Stomach (tissue), 4 donors: Measurements from ENCODE around the gene SLFNL1.

Experiments
- EP300 ChIP-seq: sonication (generic); formaldehyde crosslinking; IDR thresholded peaks from one replicate; pipeline ENCODE4 v1.6.1; 2017; ENCODE audit warnings: antibody characterized with exemption
- POLR2A ChIP-seq, 4 donors: fragments of 450-650 bp; IDR thresholded peaks; one replicate each; pipeline ENCODE4 v1.6.1; 2016; ENCODE audit warnings: antibody characterized with exemption in 4 of 4, control low read depth in 2 of 4, mild to moderate bottlenecking in 1 of 4, moderate library complexity in 1 of 4
- TF ChIP-seq, protein P1 (sequence below), 7 experiments: fragments of 450-650 bp in 4 of 7; fragments of 200-600 bp in 3 of 7; sonication (generic) in 3 of 7; IDR thresholded peaks; one replicate each; pipeline ENCODE4 v1.5.1; 2016 to 2019; ENCODE audit warnings: antibody characterized with exemption in 7 of 7, control low read depth in 2 of 7, mild to moderate bottlenecking in 1 of 7

GRCh38 chr1:41033272-41033671 is 11.7 kb upstream of the SLFNL1 start:
- TF ChIP-seq POLR2A (IDR thresholded peaks at IDR 0.05): no peak
- TF ChIP-seq, protein P1, sequence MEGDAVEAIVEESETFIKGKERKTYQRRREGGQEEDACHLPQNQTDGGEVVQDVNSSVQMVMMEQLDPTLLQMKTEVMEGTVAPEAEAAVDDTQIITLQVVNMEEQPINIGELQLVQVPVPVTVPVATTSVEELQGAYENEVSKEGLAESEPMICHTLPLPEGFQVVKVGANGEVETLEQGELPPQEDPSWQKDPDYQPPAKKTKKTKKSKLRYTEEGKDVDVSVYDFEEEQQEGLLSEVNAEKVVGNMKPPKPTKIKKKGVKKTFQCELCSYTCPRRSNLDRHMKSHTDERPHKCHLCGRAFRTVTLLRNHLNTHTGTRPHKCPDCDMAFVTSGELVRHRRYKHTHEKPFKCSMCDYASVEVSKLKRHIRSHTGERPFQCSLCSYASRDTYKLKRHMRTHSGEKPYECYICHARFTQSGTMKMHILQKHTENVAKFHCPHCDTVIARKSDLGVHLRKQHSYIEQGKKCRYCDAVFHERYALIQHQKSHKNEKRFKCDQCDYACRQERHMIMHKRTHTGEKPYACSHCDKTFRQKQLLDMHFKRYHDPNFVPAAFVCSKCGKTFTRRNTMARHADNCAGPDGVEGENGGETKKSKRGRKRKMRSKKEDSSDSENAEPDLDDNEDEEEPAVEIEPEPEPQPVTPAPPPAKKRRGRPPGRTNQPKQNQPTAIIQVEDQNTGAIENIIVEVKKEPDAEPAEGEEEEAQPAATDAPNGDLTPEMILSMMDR (IDR thresholded peaks at IDR 0.05): no peak
- TF ChIP-seq EP300: no peak
